B cell (primary cell): ENCODE results near the gene GRIK5. TPM values are rescaled to one million over a fixed set of nuclear protein-coding genes. Genes with fewer than 3 reads are reported as not detected.
A peak's percentile ranks its signal among the peaks of the same experiment; 100 is the strongest.

Source experiments
- ATAC-seq: fragments of 200-7000 bp; cut with Tn5 transposase; one replicate; pipeline ENCODE4 v1.10.0; 2021; ENCODE audit warnings: low read depth, mild to moderate bottlenecking, moderate number of reproducible peaks, moderate library complexity
- CTCF ChIA-PET: fragments of 350-600 bp; sonication (Branson Sonifier 250); formaldehyde crosslinking; loops from one replicate; lab custom pipeline; 2021; ENCODE audit warnings: antibody characterized with exemption, inconsistent platforms; lab: Charles Lee
- POLR2A ChIA-PET: fragments of 350-600 bp; sonication (Branson Sonifier 250); formaldehyde crosslinking; loops from one replicate; lab custom pipeline; 2021; ENCODE audit warnings: antibody characterized with exemption; lab: Charles Lee
- DNase-seq: peaks from one replicate; pipeline ENCODE4 v3.0.0; 2013
- H2AFZ ChIP-seq: 2 replicates; pipeline ENCODE4 v1.6.1; 2012; ENCODE audit warnings: mild to moderate bottlenecking, low read depth, low read length; ENCODE audit not compliant: insufficient read depth, poor library complexity, severe bottlenecking
- H3K27ac ChIP-seq, 2 donors: 1 replicate in 1 of 2; 2 replicates in 1 of 2; pipeline ENCODE4 v1.5.1; 2012 to 2013; ENCODE audit warnings: low read length in 2 of 2, mild to moderate bottlenecking in 2 of 2, moderate library complexity in 1 of 2
- H3K27me3 ChIP-seq, 4 experiments: fragments of 200-600 bp in 1 of 4; sonication (generic) in 1 of 4; replicated peaks in 1 of 4; 1 replicate in 2 of 4; 2 replicates in 2 of 4; pipeline versions ENCODE4 v1.6.1 to v1.7.0; 2013 to 2016; ENCODE audit warnings: low read length in 3 of 4, mild to moderate bottlenecking in 2 of 4, mixed read lengths in 1 of 4, moderate library complexity in 1 of 4; ENCODE audit not compliant: insufficient read depth in 4 of 4, control insufficient read depth in 3 of 4; ENCODE audit errors: control extremely low read depth in 1 of 4
- H3K36me3 ChIP-seq, 2 experiments: replicated peaks in 1 of 2; 1 replicate in 1 of 2; 2 replicates in 1 of 2; pipeline versions ENCODE4 v1.6.1 to v1.7.1; 2013; ENCODE audit warnings: low read length in 1 of 2; ENCODE audit not compliant: insufficient read depth in 2 of 2, control insufficient read depth in 1 of 2; ENCODE audit errors: control extremely low read depth in 1 of 2, extremely low read depth in 1 of 2
- H3K4me1 ChIP-seq, 2 donors: fragments of 200-600 bp in 1 of 2; sonication (generic) in 1 of 2; 1 replicate in 1 of 2; 2 replicates in 1 of 2; pipeline versions ENCODE4 v1.5.1 to v1.6.1; 2013 to 2017; ENCODE audit warnings: low read length in 2 of 2; ENCODE audit not compliant: control insufficient read depth in 2 of 2, insufficient read depth in 2 of 2
- H3K4me2 ChIP-seq: replicated peaks from 2 replicates; pipeline ENCODE3; 2012; ENCODE audit warnings: mild to moderate bottlenecking, low read depth, low read length; ENCODE audit not compliant: poor library complexity, severe bottlenecking
- H3K4me3 ChIP-seq, 5 experiments: fragments of 200-600 bp in 1 of 5; sonication (generic) in 1 of 5; 1 replicate in 3 of 5; 2 replicates in 2 of 5; pipeline versions ENCODE4 v1.5.1 to v1.7.0; 2011 to 2016; ENCODE audit warnings: low read length in 4 of 5, mild to moderate bottlenecking in 4 of 5, low read depth in 2 of 5, control low read depth in 1 of 5, moderate library complexity in 1 of 5; ENCODE audit not compliant: insufficient read depth in 1 of 5; ENCODE audit errors: control extremely low read depth in 1 of 5, extremely low read depth in 1 of 5
- H3K79me2 ChIP-seq: fragments of 200-600 bp; sonication (generic); one replicate; pipeline ENCODE4 v1.6.0; 2016; ENCODE audit warnings: low read length; ENCODE audit not compliant: control insufficient read depth, insufficient read depth
- H3K9ac ChIP-seq: fragments of 200-600 bp; sonication (generic); 2 replicates; pipeline ENCODE4 v1.6.1; 2017; ENCODE audit warnings: mild to moderate bottlenecking, low read length, moderate library complexity
- H3K9me3 ChIP-seq, 3 donors: one replicate each; pipeline versions ENCODE4 v1.6.1 to v1.7.1; 2013; ENCODE audit warnings: low read length in 2 of 3; ENCODE audit not compliant: control insufficient read depth in 2 of 3, insufficient read depth in 1 of 3; ENCODE audit errors: control extremely low read depth in 1 of 3
- H4K20me1 ChIP-seq: 2 replicates; pipeline ENCODE4 v1.6.0; 2012; ENCODE audit warnings: mild to moderate bottlenecking, low read length; ENCODE audit not compliant: insufficient read depth, control insufficient read depth, poor library complexity, severe bottlenecking
- H3K27ac Mint-ChIP-seq: one replicate; pipeline ENCODE4 v1.8.0; 2021; ENCODE audit warnings: mixed read lengths
- H3K27me3 Mint-ChIP-seq: one replicate; pipeline ENCODE4 v1.8.0; 2021; ENCODE audit warnings: mixed read lengths
- H3K4me1 Mint-ChIP-seq: one replicate; pipeline ENCODE4 v1.8.0; 2021; ENCODE audit warnings: mixed read lengths
- H3K4me3 Mint-ChIP-seq: one replicate; pipeline ENCODE4 v1.8.0; 2021; ENCODE audit warnings: mixed read lengths
- H3K9me3 Mint-ChIP-seq: one replicate; pipeline ENCODE4 v1.8.0; 2022; ENCODE audit warnings: mixed read lengths; ENCODE audit not compliant: insufficient read depth
- EZH2 ChIP-seq: IDR thresholded peaks from 2 replicates; pipeline ENCODE4 v1.6.1; 2012; ENCODE audit warnings: borderline replicate concordance, low read depth, mild to moderate bottlenecking, moderate library complexity, low read length; ENCODE audit not compliant: insufficient read depth, poor library complexity, severe bottlenecking
- WGBS: methylation state at CpG from one replicate; pipeline ENCODE4 v1.1.5; 2013; ENCODE audit warnings: missing lambda C conversion rate; ENCODE audit not compliant: insufficient coverage; 5-methylcytosine and 5-hydroxymethylcytosine counted together
- intact Hi-C: fragments of 100-400 bp; cut with micrococcal nuclease; formaldehyde crosslinking; loops from one replicate; pipeline ENCODE4 v1.10.0; 2022
- polyA plus RNA-seq: library from polyadenylated mRNA; depleted of rRNA; stranded (reverse); fragments of >200 nt; gene quantifications from 2 replicates; pipeline ENCODE4 v1.2.3, GENCODE V29; 2012
- total RNA-seq, 2 donors: library from RNA; stranded (reverse); fragments of 120-200 nt in 1 of 2; gene quantifications; 1 replicate in 1 of 2; 2 replicates in 1 of 2; pipeline versions ENCODE4 v1.2.3 to v1.2.4, GENCODE V29; 2013 to 2022
- TF ChIP-seq, protein P1 (sequence below): fragments of 200-600 bp; IDR thresholded peaks from one replicate; pipeline ENCODE4 v1.8.0; 2022; ENCODE audit warnings: antibody characterized with exemption, mild to moderate bottlenecking

GRIK5 gene
- total and polyA plus RNA-seq, 2 donors (not counting 1 experiment from before 2014, with no cell fraction given), result 0.09 to 0.27 TPM

DNA sequence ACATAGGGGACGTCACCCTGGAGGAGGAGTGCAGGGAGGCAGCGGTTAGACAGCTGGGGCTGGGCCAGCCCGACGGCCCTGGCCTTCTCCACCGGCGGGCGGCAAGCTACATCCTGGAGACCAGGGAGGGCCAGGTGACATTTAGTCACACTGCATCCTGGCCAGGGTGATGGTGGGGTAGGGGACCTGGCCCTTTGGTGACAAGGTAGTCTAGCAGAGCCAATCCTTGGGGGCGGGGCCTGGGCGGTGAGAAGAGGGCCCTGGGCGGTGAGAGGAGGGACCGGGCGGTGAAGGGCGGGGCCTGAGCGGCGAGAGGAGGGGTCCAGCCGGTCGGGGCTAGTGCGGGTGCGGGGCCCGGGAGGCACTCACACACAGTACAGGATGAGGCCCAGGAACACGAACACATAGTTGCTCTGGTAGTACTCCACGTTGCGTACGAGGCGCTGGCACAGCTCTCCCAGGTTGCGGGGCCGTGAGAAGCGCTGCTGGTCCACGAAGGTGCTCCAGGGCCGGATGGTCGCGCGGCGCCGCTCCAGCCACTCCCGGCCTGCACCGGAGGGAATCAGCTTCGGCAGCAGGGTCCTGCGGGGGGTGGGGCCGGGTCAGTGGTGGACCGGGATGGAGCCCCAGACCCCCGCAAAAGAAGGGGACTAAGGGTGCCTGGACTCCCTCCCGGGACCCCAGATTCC is 111.5 kb downstream of the GRIK5 start:
- H3K9ac ChIP-seq, result peak overlapping the region; percentile 83
- peak overlapping the region; percentile 93 for H2AFZ ChIP-seq
- peak overlapping the region; percentile 99 for H3K4me3 Mint-ChIP-seq
- H3K27ac ChIP-seq, result peak overlapping the region; percentile 78
- WGBS, result 3% methylated on average over 43 of the region's 43 CpGs
- H3K4me1 ChIP-seq, result peaks cover 10 to 22% of the 10 kb centered on the region in 2 donors
- H3K9me3 Mint-ChIP-seq, result no peaks in the 10 kb centered on the region
- peaks cover 18% of the 10 kb centered on the region for H3K4me1 Mint-ChIP-seq
- no peaks in the 10 kb centered on the region for H3K79me2 ChIP-seq
- peak overlapping the region; percentile 57 to 94 (median 81) for H3K4me3 ChIP-seq
- no peaks in the 10 kb centered on the region for H3K27me3 ChIP-seq
- H3K36me3 ChIP-seq, result peaks cover 0 to 3% of the 10 kb centered on the region in 2 experiments
- CTCF ChIA-PET, result interaction anchor here (0.6 to 4.8 kb wide), 17 partner anchors 13 to 1538 kb away, joined by 3 to 49 read pairs (median 4); partner anchors contain the start of genes CD79A, CEACAM3, ERFL and RPS19
- H3K27me3 Mint-ChIP-seq, result no peaks in the 10 kb centered on the region
- no peak for TF ChIP-seq EZH2
- TF ChIP-seq, protein P1, sequence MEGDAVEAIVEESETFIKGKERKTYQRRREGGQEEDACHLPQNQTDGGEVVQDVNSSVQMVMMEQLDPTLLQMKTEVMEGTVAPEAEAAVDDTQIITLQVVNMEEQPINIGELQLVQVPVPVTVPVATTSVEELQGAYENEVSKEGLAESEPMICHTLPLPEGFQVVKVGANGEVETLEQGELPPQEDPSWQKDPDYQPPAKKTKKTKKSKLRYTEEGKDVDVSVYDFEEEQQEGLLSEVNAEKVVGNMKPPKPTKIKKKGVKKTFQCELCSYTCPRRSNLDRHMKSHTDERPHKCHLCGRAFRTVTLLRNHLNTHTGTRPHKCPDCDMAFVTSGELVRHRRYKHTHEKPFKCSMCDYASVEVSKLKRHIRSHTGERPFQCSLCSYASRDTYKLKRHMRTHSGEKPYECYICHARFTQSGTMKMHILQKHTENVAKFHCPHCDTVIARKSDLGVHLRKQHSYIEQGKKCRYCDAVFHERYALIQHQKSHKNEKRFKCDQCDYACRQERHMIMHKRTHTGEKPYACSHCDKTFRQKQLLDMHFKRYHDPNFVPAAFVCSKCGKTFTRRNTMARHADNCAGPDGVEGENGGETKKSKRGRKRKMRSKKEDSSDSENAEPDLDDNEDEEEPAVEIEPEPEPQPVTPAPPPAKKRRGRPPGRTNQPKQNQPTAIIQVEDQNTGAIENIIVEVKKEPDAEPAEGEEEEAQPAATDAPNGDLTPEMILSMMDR, result no peak
- H3K27ac Mint-ChIP-seq, result peak overlapping the region; percentile 89
- peak overlapping the region; percentile 96 for H3K4me2 ChIP-seq
- DNase-seq, result peak; percentile 79
- intact Hi-C loops, result loop anchor here (1.0 to 10.0 kb wide), 7 partner anchors 14 to 164 kb away; partner anchors contain the start of genes ATP1A3, CEACAM3 and RPS19
- H4K20me1 ChIP-seq, result no peaks in the 10 kb centered on the region
- no peaks in the 10 kb centered on the region for H3K9me3 ChIP-seq
- POLR2A ChIA-PET, result interaction anchor here (0.5 to 2.9 kb wide), 11 partner anchors 12 to 344 kb away, joined by 3 to 16 read pairs (median 5); partner anchors contain the start of genes PAFAH1B3, PRR19 and RPS19
- peak; percentile 60 for ATAC-seq
